Cerebellar cortex (tissue), 1 donor: Measurements from ENCODE around the gene HOOK2.

Experiments used
- DNase-seq: peaks from one replicate; pipeline ENCODE4 v3.0.0-alpha.2; 2015; ENCODE audit warnings: low spot score

Gene HOOK2

DNA sequence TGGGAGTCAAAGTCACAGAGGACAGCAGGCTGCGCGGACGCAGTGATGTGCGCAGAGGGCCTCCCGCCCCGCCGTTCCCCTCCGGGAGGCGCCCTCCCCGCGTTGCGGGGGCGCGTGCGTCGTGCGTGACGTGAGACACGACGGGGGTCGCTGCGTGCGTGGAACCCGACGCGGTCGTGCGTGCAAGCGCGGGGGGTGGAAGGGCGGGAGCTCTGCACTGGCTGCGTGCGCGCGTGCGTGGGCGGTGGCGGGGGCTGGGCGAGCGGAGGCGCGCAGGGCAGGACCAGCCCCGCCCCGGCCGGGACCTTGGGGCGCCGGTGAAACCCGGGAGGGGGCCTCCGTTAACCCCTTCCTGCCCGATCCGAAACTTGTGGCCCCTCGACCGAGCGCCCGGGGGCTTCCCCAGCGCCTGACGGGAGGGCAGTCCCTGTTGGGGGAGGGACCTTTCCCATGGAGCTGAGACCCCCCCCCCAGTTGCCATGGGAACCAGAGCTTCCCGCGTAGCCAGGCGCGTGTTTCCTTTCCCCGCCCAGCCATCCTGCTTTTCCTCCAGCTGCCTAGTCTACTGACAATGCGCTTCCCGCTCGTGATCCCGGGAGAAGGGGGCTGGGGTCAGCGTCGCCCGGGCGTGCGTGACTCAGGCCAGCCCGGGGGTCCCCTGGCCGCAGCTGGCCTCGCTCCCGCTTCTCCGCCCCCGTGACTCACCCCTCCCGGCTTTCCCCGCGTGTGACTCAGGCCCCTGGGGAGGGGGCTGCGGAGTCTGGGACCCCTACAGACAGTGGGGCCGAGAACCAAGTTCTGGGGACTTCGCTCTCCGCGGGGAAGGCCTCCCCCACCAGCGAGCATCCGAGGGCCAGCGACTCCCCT lies 7.3 kb upstream of the HOOK2 start:
- DNase-seq: peak; percentile 86

DNA sequence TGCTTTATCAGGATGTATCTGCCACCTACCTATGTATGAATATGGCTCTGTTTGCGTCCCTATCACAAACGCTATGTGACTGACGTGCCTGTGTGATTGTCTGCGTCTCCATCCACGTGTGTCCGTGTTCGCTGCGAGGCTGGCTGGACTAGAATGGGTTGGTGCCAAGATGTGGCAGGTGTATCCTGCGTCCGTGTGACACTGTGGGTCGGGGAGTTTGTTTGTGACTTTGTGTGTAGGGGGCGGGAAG lies 6.7 kb upstream of the HOOK2 start:
- DNase-seq: no peak

DNA sequence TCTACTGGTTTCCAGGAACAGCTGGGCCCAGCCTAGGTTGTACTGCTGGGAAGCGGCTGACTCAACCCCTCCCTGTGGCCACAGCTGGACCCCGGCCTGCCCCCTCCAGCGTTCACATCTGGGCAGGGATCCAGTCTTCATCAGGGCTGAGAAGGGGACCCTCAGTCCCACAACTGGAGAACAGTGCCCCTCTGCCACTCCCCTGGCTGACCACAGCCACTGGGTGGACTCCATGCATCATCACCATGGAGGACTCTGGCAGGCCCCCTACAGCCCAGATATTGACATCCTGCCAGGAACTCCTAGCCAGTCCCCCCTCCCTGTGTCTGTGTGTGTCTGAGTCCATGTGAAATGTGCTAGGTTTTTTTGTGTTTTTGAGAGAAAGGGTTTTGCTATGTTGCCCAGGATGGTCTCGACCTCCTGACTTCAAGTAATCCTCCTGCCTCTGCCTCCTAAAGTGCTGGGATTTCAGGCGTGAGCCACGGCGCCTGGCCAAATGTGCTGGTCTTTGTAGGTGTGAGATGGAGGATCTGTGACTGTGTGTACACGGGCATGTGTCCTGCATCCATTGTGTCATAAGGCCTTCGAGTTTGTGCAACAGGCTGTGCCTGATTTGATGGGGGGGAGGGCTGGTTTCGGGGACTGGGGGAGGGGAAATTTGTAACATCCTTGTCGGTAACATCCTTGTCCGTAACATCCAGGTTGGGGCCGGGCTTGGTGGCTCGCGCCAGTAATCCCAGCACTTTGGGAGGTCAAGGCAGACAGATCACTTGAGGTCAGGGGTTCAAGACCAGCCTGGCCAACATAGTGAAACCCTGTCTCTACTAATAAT lies 4.0 kb upstream of the HOOK2 start:
- DNase-seq: peak; percentile 76

DNA sequence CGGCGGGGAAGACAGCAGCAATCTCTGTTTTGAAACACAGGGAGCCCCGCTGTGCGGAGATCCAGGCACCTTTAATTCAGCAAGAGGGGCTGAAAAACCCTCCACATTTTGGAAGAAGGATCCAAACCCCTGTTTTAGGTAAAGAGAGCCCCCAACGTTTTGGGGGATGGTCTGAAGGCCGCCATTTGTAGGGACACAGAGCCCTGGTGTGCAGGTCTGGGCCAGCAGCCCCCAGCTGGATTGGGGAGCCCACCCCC lies 3.5 kb upstream of the HOOK2 start:
- no peak for DNase-seq

DNA sequence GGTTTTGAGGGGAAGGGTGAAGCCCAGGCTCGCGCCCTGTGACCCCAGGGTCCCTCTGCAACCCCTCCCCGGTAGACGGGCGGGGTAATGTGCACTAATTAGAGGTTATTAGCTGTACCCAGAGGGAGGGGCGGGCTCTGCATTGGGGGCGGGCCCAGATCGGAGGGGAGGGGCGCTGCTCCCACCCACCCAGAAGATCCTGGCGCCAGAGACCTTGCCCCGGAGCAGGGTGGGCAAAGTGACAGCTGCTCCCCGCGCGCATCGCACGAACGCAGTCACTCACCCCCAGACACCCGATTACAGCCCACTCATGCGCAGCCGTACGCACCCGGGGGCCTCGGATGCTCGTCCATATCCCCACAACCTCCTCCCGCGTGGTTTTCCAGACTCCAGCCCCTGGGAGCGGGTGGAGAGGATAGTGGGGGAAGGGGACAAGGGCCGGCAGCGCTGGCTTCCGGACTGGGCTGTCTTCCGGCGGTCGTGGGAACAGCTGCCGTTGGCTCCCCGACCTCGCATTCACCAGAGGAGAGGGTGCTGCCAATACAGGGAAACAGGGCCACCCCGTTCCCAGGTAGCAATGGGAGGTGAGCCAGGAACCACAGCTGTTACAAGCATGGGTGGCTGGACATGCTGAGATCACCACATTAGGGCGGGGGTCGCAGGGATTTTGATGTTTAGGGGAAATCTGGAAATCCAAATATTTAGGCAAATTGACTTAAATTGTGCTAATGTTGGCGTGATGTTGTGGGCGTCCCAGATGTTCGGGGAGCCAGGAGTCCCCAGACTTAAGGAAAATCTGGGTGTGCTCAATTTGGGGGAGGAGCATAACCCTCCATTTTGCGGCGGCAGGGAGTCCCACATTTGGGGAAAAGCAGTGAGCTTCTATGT lies 2.9 kb upstream of the HOOK2 start:
- DNase-seq: peak; percentile 66

DNA sequence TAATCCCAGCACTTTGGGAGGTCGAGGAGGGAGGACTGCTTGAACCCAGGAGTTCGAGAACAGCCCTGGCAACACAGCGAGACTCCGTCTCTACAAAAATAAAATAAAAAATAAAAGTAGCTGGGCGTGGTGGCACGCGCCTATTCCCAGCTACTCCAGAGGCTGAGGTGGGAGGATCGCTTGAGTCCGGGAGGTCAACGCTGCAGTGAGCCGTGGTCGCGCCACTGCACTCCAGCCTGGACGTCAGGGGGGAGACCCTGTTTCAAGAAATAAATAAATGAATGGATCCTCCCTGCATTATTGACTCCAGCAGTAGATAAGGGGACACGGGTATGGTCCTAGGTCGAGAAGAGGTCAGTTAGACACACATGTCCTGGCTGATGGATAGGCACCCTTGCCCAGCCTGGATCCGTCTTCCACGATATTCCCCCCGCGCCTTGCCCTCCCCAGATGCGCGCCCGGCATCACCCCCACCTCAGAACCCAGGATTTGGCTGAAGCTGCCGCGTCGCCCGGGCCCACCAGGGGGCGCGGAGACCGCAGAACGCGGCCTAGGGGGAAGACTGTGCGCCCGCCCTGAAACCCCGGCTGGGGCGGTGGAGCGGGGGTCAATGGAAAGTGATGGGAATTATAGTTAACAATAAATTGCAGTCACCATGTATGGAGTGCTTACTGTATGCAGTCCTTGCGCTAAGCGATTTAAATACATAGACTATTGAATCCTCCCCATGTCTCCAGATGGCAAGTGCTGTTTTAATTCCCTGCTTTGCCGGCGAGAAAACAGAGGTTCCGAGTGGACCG lies 2.1 kb upstream of the HOOK2 start:
- DNase-seq: peak; percentile 80

DNA sequence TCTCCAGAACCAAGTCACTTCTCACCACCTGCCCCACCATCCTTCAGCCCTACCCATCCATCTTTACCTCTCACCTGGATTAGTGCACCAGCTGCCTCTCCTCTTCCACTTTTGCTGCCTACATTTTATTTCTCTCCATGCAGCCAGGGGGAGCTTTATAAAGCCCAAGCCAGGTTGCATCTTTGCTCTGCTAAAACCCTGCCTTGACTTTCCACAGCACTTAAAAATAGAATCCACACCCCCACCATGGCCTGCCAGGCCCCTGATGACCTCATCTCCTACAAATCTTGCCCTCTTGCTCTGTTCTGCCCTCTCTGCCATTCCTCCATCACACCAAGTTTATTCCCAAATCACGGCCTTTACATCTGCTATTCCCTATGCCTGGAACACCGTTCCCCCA lies 1.8 kb downstream of the HOOK2 start:
- no peak for DNase-seq

DNA sequence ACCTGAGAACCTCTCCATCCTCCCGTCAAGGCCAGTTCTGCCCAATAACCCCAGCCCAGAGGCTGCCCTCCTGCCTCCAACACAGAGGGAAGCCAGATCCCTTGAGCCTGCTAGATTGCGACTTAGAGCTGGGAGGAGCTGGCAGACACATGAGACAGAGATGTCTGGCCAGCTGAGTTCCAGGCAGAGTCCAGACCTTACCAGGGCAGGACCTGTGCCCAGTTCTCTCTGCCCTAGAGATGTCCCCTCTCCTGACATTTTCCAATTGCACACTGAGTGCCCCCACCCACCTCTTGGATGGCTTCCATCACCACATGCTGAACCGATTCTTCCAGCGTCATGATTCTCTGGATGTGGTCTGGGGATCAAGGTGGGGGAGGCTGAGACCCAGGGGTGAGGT lies 3.0 kb downstream of the HOOK2 start:
- no peak for DNase-seq

DNA sequence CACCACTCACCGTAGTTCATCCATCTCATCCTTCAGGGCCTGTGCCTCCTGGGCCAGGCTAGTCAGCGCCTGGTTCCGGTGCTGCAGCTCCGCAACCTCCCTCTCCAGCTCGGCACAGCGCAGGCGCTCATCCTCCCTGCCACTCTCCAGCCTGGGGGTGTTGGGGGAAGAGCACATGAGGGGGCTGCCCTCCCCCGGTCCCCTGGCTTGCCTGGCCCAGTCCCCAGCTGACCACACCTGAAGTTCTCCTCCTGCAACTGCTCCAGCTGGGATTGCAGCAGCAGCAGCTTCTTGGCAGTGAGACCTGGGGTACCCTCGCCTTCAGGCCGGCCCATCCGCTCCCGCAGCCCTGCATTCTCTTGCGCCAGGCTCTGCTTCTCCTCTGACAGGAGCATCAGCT lies 4.4 kb downstream of the HOOK2 start:
- DNase-seq: no peak

DNA sequence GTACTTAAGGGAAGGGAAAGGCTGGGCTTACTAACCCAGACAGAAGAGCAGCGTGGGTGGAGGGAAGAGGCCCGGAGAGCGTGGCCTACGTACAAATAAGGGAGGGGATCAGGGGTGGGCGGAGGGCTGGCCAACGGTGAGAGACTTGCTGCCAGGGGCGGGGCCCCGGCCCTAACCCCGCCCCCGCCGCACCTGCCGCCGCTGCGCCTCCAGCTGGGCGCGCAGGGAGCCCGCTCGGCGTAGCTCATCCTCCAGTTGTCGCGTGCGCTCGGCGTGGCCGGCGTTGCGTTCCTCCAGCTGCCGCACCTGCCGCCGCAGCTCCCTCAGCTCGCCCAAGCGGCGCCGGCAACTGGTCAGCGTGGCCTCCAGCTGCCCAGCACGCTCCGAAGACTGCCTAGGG lies 5.7 kb downstream of the HOOK2 start:
- no peak for DNase-seq

DNA sequence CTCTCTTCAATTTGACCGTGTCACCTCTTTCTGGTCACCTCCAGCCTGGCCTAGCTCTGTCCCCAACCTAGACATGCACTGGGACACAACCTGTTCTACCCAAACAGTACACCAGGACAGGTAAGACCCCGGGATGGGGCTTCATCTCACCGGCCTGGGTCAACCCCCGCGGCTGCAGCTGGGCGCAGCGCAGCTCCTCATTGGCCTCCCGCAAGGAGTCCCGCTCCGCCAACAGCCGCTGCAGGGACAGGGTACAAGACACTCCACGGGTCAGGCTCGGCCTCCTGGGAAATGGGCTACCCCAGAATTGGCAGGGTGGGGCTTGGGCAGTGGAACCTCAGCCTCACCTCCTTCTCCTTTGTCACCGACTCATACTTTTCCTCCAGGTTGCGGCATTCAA lies 7.7 kb downstream of the HOOK2 start:
- DNase-seq: no peak

DNA sequence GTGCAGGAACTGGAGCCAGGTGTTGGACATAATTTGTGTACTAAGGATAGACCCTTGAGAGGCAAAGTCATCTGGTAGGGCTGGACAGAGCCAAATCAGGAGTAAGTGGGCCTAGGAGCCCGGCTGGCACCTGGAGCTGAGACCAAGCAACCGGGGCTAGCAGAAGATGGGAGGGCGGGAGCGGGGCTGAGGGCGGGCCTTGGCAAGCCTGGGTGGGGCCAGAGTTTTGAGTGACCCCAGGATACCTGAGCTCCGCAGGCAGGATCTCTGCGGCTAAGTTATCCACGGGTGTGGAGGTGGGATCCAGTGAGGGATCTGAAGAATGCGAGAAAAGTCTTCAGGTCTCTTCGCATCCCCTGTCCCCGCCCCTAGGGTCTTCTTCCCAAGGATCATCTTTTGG lies 8.2 kb downstream of the HOOK2 start:
- DNase-seq: no peak

DNA sequence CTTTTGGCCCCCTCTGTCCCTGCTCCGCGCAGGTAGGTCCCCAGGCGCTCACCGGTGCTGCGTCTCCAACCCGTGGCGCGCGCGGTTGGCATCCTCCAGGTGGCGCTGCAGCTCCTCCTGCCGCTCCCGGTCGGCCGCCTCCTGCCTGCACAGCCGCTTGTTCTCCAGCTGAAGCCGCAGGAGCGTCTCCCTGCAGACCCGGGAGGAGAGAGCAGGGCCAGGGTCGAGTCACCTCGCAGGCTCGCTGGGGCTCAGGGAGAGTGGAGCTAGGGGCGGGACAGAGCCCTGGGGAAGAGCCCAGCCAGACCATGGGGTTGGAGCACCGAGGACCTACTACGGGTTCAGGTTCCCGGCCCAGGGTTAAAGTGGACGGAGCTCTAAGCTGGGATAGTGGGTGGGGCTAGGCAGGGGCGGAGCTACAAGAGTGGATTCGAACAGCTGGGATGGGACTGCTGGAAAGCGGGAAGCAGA lies 9.3 kb downstream of the HOOK2 start:
- DNase-seq: no peak

DNA sequence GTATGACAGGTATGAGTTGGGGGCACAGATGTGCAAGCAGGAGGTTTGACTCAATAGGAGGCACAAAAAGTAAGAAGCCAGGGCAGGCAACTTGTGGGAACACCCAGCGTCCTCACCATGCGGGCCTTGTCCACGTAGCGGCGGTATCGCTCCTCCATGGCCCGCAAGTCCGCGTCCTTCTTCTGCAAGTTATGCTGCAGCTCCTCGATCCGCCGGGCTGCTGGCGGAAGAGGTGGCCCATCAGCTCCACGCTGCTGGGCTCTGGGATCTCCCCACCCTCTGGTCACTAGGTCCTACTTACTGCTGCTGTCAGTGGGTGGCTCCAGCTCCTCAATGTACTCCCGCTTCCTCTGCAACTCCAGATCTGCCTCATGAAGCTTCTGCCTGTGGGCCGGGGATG lies 10.7 kb downstream of the HOOK2 start:
- DNase-seq: no peak

DNA sequence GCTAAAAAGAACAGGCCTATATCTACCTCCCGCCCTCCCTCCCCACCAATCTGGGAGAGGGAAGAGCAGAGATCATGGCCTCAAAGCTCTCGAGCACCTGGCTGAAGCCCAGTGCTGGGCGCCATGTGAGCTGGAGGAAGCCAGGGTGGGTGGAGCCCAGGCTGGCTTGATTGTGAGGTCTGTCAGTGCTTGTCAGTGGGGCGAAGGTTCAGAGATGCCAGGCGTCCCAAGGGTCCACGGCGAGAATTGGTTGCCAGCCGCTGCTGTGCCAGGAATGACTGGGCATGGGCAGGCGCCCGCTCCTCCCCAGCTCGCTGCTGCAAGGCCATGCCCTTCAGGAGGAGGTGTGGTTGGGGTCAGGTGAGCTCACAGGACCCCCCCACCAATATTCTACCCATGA lies 12.3 kb downstream of the HOOK2 start:
- DNase-seq: no peak

DNA sequence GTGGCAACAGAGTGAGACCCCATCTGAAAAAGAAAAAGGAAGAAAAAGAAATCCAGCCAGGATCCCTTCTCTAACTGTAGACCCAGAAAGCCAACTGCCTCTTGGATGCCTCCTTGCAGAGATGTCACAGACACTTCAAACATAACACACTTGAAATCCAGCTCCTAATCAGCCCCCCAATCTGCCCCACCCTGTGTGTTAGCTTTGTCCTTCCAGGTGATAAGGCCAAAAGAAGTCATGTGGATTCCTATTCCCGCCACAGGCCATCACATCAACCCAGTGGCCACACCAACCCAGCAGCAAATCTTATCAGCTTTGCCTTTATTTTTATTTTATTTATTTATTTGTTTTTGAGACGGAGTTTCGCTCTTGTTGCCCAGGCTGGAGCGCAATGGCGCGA lies 15.7 kb downstream of the HOOK2 start:
- no peak for DNase-seq

DNA sequence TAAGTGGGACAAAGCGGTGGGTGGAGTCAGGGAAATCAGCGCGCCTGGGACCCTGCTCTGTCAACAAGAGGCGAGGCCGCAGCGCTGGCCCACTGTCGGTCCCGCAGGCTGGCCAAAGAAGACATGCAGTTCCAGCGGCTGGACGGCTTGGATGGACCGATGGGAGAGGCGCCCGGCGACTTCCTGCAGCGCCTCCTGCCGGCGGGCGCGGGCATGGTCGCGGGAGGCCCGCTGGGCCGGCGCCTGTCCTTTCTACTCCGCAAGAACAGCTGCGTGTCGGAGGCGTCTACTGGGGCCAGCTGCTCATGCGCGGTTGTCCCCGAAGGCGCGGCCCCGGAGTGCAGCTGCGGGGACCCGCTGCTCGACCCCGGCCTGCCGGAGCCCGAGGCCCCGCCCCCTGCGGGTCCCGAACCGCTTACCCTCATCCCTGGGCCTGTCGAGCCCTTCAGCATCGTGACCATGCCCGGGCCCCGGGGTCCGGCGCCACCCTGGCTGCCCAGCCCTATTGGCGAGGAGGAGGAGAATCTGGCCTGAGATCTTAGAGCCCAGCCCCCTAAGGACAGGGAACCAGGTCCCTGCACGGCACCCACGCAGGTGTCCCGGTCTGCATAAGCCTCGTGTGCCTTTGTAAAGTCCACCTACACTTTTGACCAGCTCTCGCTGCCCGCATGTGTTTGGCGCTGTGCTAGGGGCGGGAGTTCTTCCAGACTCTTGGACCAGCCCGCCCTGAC lies 17.6 kb downstream of the HOOK2 start:
- DNase-seq: peak; percentile 57

DNA sequence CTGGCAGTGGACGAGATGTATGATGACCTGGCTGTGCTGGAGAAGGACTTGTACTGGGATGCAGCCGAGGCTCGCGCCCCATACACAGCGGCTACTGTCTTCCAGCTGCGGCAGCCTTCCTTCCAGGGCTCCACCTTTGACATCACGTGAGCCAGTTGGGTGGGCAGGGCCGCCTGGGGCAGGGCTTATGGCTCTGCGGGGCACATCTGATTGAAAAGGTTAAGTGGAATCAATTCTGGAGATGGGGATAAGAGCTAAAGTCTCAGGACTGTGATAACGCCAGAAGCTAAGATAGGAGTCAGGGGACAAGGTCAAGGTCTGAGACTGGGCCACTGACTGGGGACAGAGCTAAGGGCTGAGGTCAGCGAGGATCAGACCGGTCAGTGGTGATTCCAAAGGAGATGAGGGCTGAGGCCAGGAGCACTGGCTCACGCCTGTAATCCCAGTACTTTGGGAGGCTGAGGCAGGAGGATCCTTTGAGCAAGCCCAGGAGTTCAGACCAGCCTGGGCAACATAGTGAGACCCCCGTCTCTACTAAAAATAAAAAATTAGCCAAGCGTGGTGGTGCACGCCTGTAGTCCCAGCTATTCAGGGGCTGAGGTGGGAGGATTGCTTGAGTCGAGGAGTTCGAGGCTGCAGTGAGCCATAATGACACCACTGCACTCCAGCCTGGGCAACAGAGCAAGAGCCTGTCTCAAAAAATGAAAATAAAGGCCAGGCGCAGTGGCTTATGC lies 19.0 kb downstream of the HOOK2 start:
- DNase-seq: no peak

DNA sequence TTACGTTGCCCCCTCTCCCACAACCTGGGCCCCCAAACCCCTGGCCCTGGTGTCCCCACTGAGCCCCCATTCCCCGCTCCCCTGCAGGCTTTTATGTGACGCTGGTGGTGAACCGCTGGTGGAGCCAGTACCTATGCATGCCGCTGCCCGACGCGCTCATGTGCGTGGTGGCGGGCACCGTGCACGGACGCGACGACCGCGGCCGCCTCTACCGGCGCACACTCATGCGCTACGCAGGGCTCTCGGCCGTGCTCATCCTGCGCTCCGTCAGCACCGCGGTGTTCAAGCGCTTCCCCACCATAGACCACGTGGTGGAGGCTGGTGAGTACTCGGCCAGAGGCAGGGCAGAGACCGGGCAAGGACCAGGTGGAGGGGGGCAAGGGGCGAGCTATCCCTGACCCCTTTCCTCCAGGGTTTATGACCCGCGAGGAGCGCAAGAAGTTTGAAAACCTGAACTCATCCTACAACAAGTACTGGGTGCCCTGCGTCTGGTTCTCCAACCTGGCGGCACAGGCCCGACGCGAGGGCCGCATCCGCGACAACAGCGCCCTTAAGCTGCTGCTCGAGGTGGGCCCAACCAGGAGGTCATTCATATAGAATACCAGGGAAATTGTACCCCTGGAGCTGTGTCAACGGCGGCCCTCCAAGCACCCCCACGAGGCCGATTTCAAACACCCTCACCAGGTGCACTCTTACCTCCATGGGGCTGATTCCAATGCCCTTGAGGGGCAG lies 20.7 kb downstream of the HOOK2 start:
- no peak for DNase-seq
